WTC11 (cell line): ENCODE data around the gene NFIC. TPM values are rescaled to one million over a fixed set of nuclear protein-coding genes. Genes with fewer than 3 reads are reported as not detected.

ENCODE experiments used
- ATAC-seq: fragments of 200-7000 bp; cut with Tn5 transposase; 2 replicates; pipeline ENCODE4 v1.10.0; 2021; ENCODE audit warnings: mild to moderate bottlenecking, moderate library complexity
- CTCF ChIA-PET: fragments of 300-600 bp; sonication (Branson Sonifier 250); formaldehyde crosslinking; loops from one replicate; lab custom pipeline; 2021; ENCODE audit warnings: antibody characterized with exemption; lab: Charles Lee
- POLR2A ChIA-PET: fragments of 350-600 bp; sonication (Branson Sonifier 250); formaldehyde crosslinking; loops from one replicate; lab custom pipeline; 2021; ENCODE audit warnings: antibody characterized with exemption; lab: Charles Lee
- DNase-seq: peaks from one replicate; pipeline ENCODE4 v3.0.0; 2021; ENCODE audit warnings: low spot score
- H3K27ac Mint-ChIP-seq: 2 replicates; pipeline ENCODE4 v1.8.0; 2021; ENCODE audit warnings: mixed read lengths
- H3K27me3 Mint-ChIP-seq: 2 replicates; pipeline ENCODE4 v1.8.0; 2021; ENCODE audit warnings: low read depth, mild to moderate bottlenecking, moderate library complexity, mixed read lengths
- H3K36me3 Mint-ChIP-seq: 2 replicates; pipeline ENCODE4 v1.8.0; 2021; ENCODE audit warnings: mixed read lengths
- H3K4me1 Mint-ChIP-seq: 2 replicates; pipeline ENCODE4 v1.8.0; 2022; ENCODE audit warnings: mixed read lengths
- H3K4me3 Mint-ChIP-seq: 2 replicates; pipeline ENCODE4 v1.8.0; 2021; ENCODE audit warnings: mild to moderate bottlenecking, moderate library complexity, mixed read lengths
- H3K9me3 Mint-ChIP-seq: 2 replicates; pipeline ENCODE4 v1.8.0; 2021; ENCODE audit warnings: mixed read lengths
- ATF1 ChIP-seq: sonication (generic); formaldehyde crosslinking; IDR thresholded peaks from 2 replicates; pipeline ENCODE4 v1.8.1; 2023; ENCODE audit warnings: mild to moderate bottlenecking, moderate library complexity, missing genetic modification reagents
- FOXP4 ChIP-seq: sonication (generic); formaldehyde crosslinking; IDR thresholded peaks from 2 replicates; pipeline ENCODE4 v1.8.0; 2022; ENCODE audit warnings: mild to moderate bottlenecking, missing genetic modification reagents
- JUN ChIP-seq: sonication (generic); formaldehyde crosslinking; IDR thresholded peaks from 2 replicates; pipeline ENCODE4 v1.8.0; 2023; ENCODE audit warnings: mild to moderate bottlenecking, missing genetic modification reagents
- KAT7 ChIP-seq: sonication (generic); formaldehyde crosslinking; IDR thresholded peaks from 2 replicates; pipeline ENCODE4 v1.8.1; 2023; ENCODE audit warnings: missing genetic modification reagents, mild to moderate bottlenecking, borderline replicate concordance
- NFYB ChIP-seq: sonication (generic); formaldehyde crosslinking; conservative IDR thresholded peaks from 2 replicates; pipeline ENCODE4 v1.8.0; 2022; ENCODE audit warnings: low read depth, missing genetic modification reagents
- NR1H2 ChIP-seq: sonication (generic); formaldehyde crosslinking; IDR thresholded peaks from 2 replicates; pipeline ENCODE4 v1.9.0; 2021; ENCODE audit warnings: mild to moderate bottlenecking, moderate library complexity, missing genetic modification reagents
- NR2C2 ChIP-seq: sonication (generic); formaldehyde crosslinking; IDR thresholded peaks from 2 replicates; pipeline ENCODE4 v1.8.0; 2022; ENCODE audit warnings: mild to moderate bottlenecking, missing genetic modification reagents
- SOX15 ChIP-seq: fragments of 250-450 bp; sonication (Bioruptor Pico); IDR thresholded peaks from 2 replicates; pipeline ENCODE4 v1.9.0; 2021; ENCODE audit warnings: mild to moderate bottlenecking
- ZMAT4 ChIP-seq: fragments of 250-450 bp; sonication (Bioruptor Pico); IDR thresholded peaks from 2 replicates; pipeline ENCODE4 v1.9.0; 2021; ENCODE audit warnings: mild to moderate bottlenecking
- ZNF138 ChIP-seq: sonication (generic); formaldehyde crosslinking; conservative IDR thresholded peaks from 2 replicates; pipeline ENCODE4 v1.8.1; 2022; ENCODE audit warnings: mild to moderate bottlenecking, moderate library complexity, missing genetic modification reagents
- ZNF317 ChIP-seq: sonication (generic); formaldehyde crosslinking; IDR thresholded peaks from 2 replicates; pipeline ENCODE4 v1.8.1; 2023; ENCODE audit warnings: low read depth, mild to moderate bottlenecking, moderate library complexity, missing genetic modification reagents, borderline replicate concordance
- ZNF416 ChIP-seq: fragments of 250-450 bp; sonication (Bioruptor Pico); IDR thresholded peaks from 2 replicates; pipeline ENCODE4 v1.9.0; 2021; ENCODE audit warnings: mild to moderate bottlenecking, inconsistent platforms
- ZNF423 ChIP-seq: fragments of 250-450 bp; sonication (Bioruptor Pico); IDR thresholded peaks from 2 replicates; pipeline ENCODE4 v2.1.2; 2022; ENCODE audit warnings: mild to moderate bottlenecking, moderate library complexity
- ZNF532 ChIP-seq: fragments of 250-450 bp; sonication (Bioruptor Pico); IDR thresholded peaks from 2 replicates; pipeline ENCODE4 v1.9.0; 2021; ENCODE audit warnings: mild to moderate bottlenecking, borderline replicate concordance
- total RNA-seq: library from RNA; stranded (reverse); gene quantifications from 3 replicates; pipeline ENCODE4 v1.2.3, GENCODE V29; 2021
- TF ChIP-seq, protein P1 (sequence below): sonication (generic); formaldehyde crosslinking; IDR thresholded peaks from 2 replicates; pipeline ENCODE4 v1.8.1; 2023; ENCODE audit warnings: mild to moderate bottlenecking, missing genetic modification reagents
- TF ChIP-seq, protein P2 (sequence below): sonication (generic); formaldehyde crosslinking; IDR thresholded peaks from 2 replicates; pipeline ENCODE4 v1.8.0; 2022; ENCODE audit warnings: mild to moderate bottlenecking, missing genetic modification reagents
- TF ChIP-seq, protein P3 (sequence below): sonication (generic); formaldehyde crosslinking; conservative IDR thresholded peaks from 2 replicates; pipeline ENCODE4 v1.8.1; 2023; ENCODE audit warnings: mild to moderate bottlenecking, low read depth, missing genetic modification reagents, moderate library complexity
- TF ChIP-seq, protein P4 (sequence below): sonication (generic); formaldehyde crosslinking; conservative IDR thresholded peaks from 2 replicates; pipeline ENCODE4 v1.8.1; 2022; ENCODE audit warnings: mild to moderate bottlenecking, missing genetic modification reagents
- TF ChIP-seq, protein P5 (sequence below): sonication (generic); formaldehyde crosslinking; IDR thresholded peaks from 2 replicates; pipeline ENCODE4 v1.8.0; 2022; ENCODE audit warnings: missing genetic modification reagents

NFIC gene
- total RNA-seq, 1 experiment from 2014 or later = 3.5 TPM

- H3K4me3 Mint-ChIP-seq = peak within 1 kb of the TSS; percentile 91
- DNase-seq = peak; percentile 96
- H3K9me3 Mint-ChIP-seq = no peaks in the 10 kb centered on the region
- peaks cover 22% of the 10 kb centered on the region for H3K36me3 Mint-ChIP-seq
- POLR2A ChIA-PET = no interaction called here
- peaks cover 16% of the 10 kb centered on the region for H3K4me1 Mint-ChIP-seq
- peak within 1 kb of the TSS; percentile 97 for H3K27ac Mint-ChIP-seq
- no peaks in the 10 kb centered on the region for H3K27me3 Mint-ChIP-seq
- peak; percentile 88 for ATAC-seq
- CTCF ChIA-PET = interaction anchor here (0.6 to 2.3 kb wide), 11 partner anchors 9 to 852 kb away, joined by 3 to 23 read pairs (median 3); no protein-coding TSS in a partner anchor
- TF ChIP-seq SOX15 (CRISPR knock-in tag) (no peak), NFYB (CRISPR knock-in tag) (peak; percentile 38; the same call in 1 of the 2 replicates), NR2C2 (CRISPR knock-in tag) (no peak), NR1H2 (no peak), FOXP4 (peak; percentile 81), ZMAT4 (CRISPR knock-in tag) (no peak), ATF1 (CRISPR knock-in tag) (no peak), JUN (CRISPR knock-in tag) (no peak), ZNF138 (CRISPR knock-in tag) (no peak), ZNF416 (CRISPR knock-in tag) (peak; percentile 39; the same call in 1 of the 2 replicates), KAT7 (CRISPR knock-in tag) (no peak), ZNF532 (CRISPR knock-in tag) (no peak), ZNF317 (CRISPR knock-in tag) (no peak), ZNF423 (CRISPR knock-in tag) (no peak)
- TF ChIP-seq, protein P1, sequence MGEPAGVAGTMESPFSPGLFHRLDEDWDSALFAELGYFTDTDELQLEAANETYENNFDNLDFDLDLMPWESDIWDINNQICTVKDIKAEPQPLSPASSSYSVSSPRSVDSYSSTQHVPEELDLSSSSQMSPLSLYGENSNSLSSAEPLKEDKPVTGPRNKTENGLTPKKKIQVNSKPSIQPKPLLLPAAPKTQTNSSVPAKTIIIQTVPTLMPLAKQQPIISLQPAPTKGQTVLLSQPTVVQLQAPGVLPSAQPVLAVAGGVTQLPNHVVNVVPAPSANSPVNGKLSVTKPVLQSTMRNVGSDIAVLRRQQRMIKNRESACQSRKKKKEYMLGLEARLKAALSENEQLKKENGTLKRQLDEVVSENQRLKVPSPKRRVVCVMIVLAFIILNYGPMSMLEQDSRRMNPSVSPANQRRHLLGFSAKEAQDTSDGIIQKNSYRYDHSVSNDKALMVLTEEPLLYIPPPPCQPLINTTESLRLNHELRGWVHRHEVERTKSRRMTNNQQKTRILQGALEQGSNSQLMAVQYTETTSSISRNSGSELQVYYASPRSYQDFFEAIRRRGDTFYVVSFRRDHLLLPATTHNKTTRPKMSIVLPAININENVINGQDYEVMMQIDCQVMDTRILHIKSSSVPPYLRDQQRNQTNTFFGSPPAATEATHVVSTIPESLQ (CRISPR knock-in tag) = no peak; the same call in 1 of the 2 replicates
- TF ChIP-seq, protein P2, sequence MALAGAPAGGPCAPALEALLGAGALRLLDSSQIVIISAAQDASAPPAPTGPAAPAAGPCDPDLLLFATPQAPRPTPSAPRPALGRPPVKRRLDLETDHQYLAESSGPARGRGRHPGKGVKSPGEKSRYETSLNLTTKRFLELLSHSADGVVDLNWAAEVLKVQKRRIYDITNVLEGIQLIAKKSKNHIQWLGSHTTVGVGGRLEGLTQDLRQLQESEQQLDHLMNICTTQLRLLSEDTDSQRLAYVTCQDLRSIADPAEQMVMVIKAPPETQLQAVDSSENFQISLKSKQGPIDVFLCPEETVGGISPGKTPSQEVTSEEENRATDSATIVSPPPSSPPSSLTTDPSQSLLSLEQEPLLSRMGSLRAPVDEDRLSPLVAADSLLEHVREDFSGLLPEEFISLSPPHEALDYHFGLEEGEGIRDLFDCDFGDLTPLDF (CRISPR knock-in tag) = no peak
- TF ChIP-seq, protein P3, sequence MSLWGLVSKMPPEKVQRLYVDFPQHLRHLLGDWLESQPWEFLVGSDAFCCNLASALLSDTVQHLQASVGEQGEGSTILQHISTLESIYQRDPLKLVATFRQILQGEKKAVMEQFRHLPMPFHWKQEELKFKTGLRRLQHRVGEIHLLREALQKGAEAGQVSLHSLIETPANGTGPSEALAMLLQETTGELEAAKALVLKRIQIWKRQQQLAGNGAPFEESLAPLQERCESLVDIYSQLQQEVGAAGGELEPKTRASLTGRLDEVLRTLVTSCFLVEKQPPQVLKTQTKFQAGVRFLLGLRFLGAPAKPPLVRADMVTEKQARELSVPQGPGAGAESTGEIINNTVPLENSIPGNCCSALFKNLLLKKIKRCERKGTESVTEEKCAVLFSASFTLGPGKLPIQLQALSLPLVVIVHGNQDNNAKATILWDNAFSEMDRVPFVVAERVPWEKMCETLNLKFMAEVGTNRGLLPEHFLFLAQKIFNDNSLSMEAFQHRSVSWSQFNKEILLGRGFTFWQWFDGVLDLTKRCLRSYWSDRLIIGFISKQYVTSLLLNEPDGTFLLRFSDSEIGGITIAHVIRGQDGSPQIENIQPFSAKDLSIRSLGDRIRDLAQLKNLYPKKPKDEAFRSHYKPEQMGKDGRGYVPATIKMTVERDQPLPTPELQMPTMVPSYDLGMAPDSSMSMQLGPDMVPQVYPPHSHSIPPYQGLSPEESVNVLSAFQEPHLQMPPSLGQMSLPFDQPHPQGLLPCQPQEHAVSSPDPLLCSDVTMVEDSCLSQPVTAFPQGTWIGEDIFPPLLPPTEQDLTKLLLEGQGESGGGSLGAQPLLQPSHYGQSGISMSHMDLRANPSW (CRISPR knock-in tag) = no peak
- TF ChIP-seq, protein P4, sequence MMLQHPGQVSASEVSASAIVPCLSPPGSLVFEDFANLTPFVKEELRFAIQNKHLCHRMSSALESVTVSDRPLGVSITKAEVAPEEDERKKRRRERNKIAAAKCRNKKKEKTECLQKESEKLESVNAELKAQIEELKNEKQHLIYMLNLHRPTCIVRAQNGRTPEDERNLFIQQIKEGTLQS = no peak
- TF ChIP-seq, protein P5, sequence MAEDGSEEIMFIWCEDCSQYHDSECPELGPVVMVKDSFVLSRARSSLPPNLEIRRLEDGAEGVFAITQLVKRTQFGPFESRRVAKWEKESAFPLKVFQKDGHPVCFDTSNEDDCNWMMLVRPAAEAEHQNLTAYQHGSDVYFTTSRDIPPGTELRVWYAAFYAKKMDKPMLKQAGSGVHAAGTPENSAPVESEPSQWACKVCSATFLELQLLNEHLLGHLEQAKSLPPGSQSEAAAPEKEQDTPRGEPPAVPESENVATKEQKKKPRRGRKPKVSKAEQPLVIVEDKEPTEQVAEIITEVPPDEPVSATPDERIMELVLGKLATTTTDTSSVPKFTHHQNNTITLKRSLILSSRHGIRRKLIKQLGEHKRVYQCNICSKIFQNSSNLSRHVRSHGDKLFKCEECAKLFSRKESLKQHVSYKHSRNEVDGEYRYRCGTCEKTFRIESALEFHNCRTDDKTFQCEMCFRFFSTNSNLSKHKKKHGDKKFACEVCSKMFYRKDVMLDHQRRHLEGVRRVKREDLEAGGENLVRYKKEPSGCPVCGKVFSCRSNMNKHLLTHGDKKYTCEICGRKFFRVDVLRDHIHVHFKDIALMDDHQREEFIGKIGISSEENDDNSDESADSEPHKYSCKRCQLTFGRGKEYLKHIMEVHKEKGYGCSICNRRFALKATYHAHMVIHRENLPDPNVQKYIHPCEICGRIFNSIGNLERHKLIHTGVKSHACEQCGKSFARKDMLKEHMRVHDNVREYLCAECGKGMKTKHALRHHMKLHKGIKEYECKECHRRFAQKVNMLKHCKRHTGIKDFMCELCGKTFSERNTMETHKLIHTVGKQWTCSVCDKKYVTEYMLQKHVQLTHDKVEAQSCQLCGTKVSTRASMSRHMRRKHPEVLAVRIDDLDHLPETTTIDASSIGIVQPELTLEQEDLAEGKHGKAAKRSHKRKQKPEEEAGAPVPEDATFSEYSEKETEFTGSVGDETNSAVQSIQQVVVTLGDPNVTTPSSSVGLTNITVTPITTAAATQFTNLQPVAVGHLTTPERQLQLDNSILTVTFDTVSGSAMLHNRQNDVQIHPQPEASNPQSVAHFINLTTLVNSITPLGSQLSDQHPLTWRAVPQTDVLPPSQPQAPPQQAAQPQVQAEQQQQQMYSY (CRISPR knock-in tag) = no peak
Observed at GRCh38 chr19:3500429-3501101, 134.2 kb downstream of the NFIC start, which contains the start of gene DOHH. TSS of gene DOHH (minus strand) at chr19:3500674. CDS start at chr19:3496814, 3,860 bp downstream.
